A549 (cell line): Measurements from ENCODE around the gene OR1D2. TPM values are rescaled to one million over a fixed set of nuclear protein-coding genes. Genes with fewer than 3 reads are reported as not detected.

ENCODE experiments used
- ATAC-seq, 2 experiments: fragments of 200-7000 bp in 1 of 2; fragments of >200 bp in 1 of 2; cut with Nextera tagmentation in 1 of 2; cut with Tn5 transposase in 1 of 2; 3 replicates each; pipeline versions ENCODE4 v1.8.0 to v1.9.1; 2018 to 2020; ENCODE audit warnings: mild to moderate bottlenecking in 1 of 2, moderate library complexity in 1 of 2
- CTCF ChIA-PET: fragments of 300-600 bp; sonication (Branson Sonifier 250); formaldehyde crosslinking; extraction: SDS; loops from one replicate; lab custom pipeline; 2021; ENCODE audit warnings: antibody characterized with exemption, inconsistent platforms; lab: Yijun Ruan, JAX
- POLR2A ChIA-PET: fragments of 350-600 bp; formaldehyde crosslinking; extraction: SDS; loops from one replicate; lab custom pipeline; 2021; ENCODE audit warnings: antibody characterized with exemption, inconsistent platforms; lab: Yijun Ruan, JAX
- DNase-seq, 2 experiments: peaks; one replicate each; pipeline versions ENCODE4 v3.0.0 to v3.0.0-alpha.2; 2011 to 2016; ENCODE audit warnings: low read depth in 1 of 2, low spot score in 1 of 2
- FAIRE-seq: peaks from 2 replicates; lab custom pipeline; 2011; peaks lifted over from hg19 to GRCh38; lab: Jason Lieb, UNC
- H3K27ac ChIP-seq, 2 experiments: fragments of >200 bp; sonication (Bioruptor Twin); formaldehyde crosslinking; 3 replicates each; pipeline ENCODE4 v1.5.1; 2016 to 2017
- H3K4me1 ChIP-seq: fragments of >200 bp; sonication (Bioruptor Twin); formaldehyde crosslinking; 3 replicates; pipeline ENCODE4 v1.6.1; 2016
- H3K4me2 ChIP-seq: fragments of >200 bp; sonication (Bioruptor Twin); formaldehyde crosslinking; 3 replicates; pipeline ENCODE4 v1.6.1; 2016
- H3K4me3 ChIP-seq: fragments of >200 bp; sonication (Bioruptor Twin); formaldehyde crosslinking; 3 replicates; pipeline ENCODE4 v1.5.1; 2016
- H3K9me3 ChIP-seq: fragments of >200 bp; sonication (Bioruptor Twin); formaldehyde crosslinking; 3 replicates; pipeline ENCODE4 v1.6.1; 2016
- EHF ChIP-seq: fragments of 250-450 bp; sonication (Bioruptor Pico); IDR thresholded peaks from 2 replicates; pipeline ENCODE4 v1.5.0; 2020; ENCODE audit warnings: mild to moderate bottlenecking
- FOXS1 ChIP-seq: fragments of 250-450 bp; sonication (Bioruptor Pico); IDR thresholded peaks from 2 replicates; pipeline ENCODE4 v1.5.0; 2020; ENCODE audit warnings: mild to moderate bottlenecking, moderate library complexity
- ZFP36 ChIP-seq: fragments of 450-650 bp; IDR thresholded peaks from 2 replicates; pipeline ENCODE4 v1.6.1; 2014; ENCODE audit warnings: borderline replicate concordance; ENCODE audit not compliant: partially characterized antibody
- ZNF302 ChIP-seq: fragments of 250-450 bp; sonication (Bioruptor Pico); IDR thresholded peaks from 2 replicates; pipeline ENCODE4 v1.9.0; 2021; ENCODE audit warnings: inconsistent platforms, mild to moderate bottlenecking, moderate library complexity
- WGBS: methylation state at CpG from one replicate; pipeline ENCODE4 v1.1.6; 2017; ENCODE audit errors: missing lambda C conversion rate; 5-methylcytosine and 5-hydroxymethylcytosine counted together
- polyA plus RNA-seq, 4 experiments: library from polyadenylated mRNA; depleted of rRNA in 3 of 4; stranded (reverse); fragments of >200 nt; fragmentation: RNase III in 1 of 4; extraction: RNeasy Plus Mini Kit Qiagen cat#74134 plus additional on column Dnase treatment in 1 of 4; gene quantifications; 2 replicates in 3 of 4; 3 replicates in 1 of 4; pipeline ENCODE4 v1.2.3, GENCODE V29; 2011 to 2017

Gene OR1D2
- polyA plus RNA-seq, 2 of the 4 experiments (the other 2 are of a cell fraction): not detected

DNA sequence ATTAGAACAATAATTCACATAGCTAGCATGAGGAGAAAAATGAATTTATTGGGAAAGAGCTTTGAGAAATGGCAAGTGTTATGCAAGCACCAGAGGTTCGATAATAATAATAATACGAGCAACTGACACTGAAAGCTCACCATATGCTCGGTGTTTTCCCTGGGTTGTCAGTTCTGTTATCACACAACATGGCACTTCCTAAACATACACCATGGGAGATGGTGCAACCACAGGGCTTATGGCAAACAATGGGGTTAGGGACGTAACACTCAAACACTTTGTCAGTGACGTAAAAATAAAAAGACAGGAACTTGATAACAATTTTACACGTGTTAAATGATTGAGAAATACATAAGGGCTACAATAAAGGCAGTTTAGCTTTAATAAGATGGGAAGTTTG is 64.5 kb downstream of the OR1D2 start:
- DNase-seq: no peak
- no peak for TF ChIP-seq ZFP36
- ChIA-PET POLR2A (interaction anchor here (0.6 kb wide), 1 partner anchor 610 kb away, joined by 7 read pairs; no protein-coding TSS in a partner anchor), CTCF (interaction anchor here (0.6 to 2.6 kb wide), 8 partner anchors 9 to 698 kb away, joined by 3 to 12 read pairs (median 7); no protein-coding TSS in a partner anchor)
- Histone ChIP-seq H3K4me2 (no peak overlapping the region), H3K4me3 (no peak overlapping the region), H3K27ac (no peak overlapping the region), H3K4me1 (no peaks in the 10 kb centered on the region), H3K9me3 (peaks cover 19% of the 10 kb centered on the region)
- WGBS: 62% methylated on average over 6 of the region's 6 CpGs
- ATAC-seq: no peak
- no peak for FAIRE-seq

DNA sequence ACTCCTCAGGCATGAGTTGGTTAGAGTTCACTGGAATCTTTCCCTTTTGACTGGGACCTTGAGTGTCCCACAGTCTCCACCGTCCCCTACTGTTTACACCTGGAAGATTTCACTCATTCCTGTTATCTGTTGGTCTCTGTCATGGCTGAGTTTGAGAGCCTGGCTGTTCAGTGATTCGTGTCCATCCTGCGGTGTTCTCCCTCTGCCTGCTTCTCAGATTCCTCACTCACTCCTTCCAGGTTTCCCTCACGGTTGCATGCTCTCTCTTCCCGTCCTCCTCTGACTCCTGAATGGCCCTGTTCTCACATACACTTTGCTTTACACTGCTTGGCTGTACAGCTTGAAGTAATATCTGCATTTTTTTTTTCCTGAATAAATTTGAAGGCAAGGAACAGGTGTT is 65.3 kb downstream of the OR1D2 start:
- POLR2A ChIA-PET: no interaction called here

More for the DNA sequence above, 65.3 kb downstream of the OR1D2 start:
- FAIRE-seq: no peak
- WGBS: 47% methylated on average over 5 of the region's 5 CpGs
- TF ChIP-seq FOXS1 (CRISPR knock-in tag) (no peak), EHF (CRISPR knock-in tag) (no peak), ZNF302 (no peak)
- TF ChIP-seq, all 56 proteins: peak for 0
- peak in 1 of 2 experiments; percentile 24; a peak in 1 of 6 replicates for ATAC-seq
- Histone ChIP-seq H3K4me3 (no peak overlapping the region), H3K4me1 (no peaks in the 10 kb centered on the region), H3K9me3 (peaks cover 12% of the 10 kb centered on the region), H3K4me2 (no peak overlapping the region), H3K27ac (no peak overlapping the region)
- CTCF ChIA-PET: interaction anchor here (1.0 to 2.6 kb wide), 3 partner anchors 8 to 699 kb away, joined by 3 to 11 read pairs (median 7); no protein-coding TSS in a partner anchor
- DNase-seq: no peak

Other genes with a start within 250 kb of the OR1D2 start
- gene OR1D5, start 40.8 kb downstream of the OR1D2 start, polyA plus RNA-seq (2011; rRNA removed): not detected in 2 replicates
- gene OR1D5, start 40.8 kb downstream of the OR1D2 start, polyA plus RNA-seq (2017; fragmentation: RNase III; extraction: RNeasy Plus Mini Kit Qiagen cat#74134 plus additional on column Dnase treatment): not detected in 3 replicates
- gene OR1G1, start 23.1 kb upstream of the OR1D2 start, polyA plus RNA-seq (2011; rRNA removed): not detected in 2 replicates
- not detected in 3 replicates for gene OR1G1, start 23.1 kb upstream of the OR1D2 start, polyA plus RNA-seq (2017; fragmentation: RNase III; extraction: RNeasy Plus Mini Kit Qiagen cat#74134 plus additional on column Dnase treatment)
- not detected in 2 replicates for gene OR1A2, start 93.1 kb upstream of the OR1D2 start, polyA plus RNA-seq (2011; rRNA removed)
- not detected in 3 replicates for gene OR1A2, start 93.1 kb upstream of the OR1D2 start, polyA plus RNA-seq (2017; fragmentation: RNase III; extraction: RNeasy Plus Mini Kit Qiagen cat#74134 plus additional on column Dnase treatment)
- not detected in 2 replicates for gene OR1A1, start 103.2 kb upstream of the OR1D2 start, polyA plus RNA-seq (2011; rRNA removed)
- gene OR1A1, start 103.2 kb upstream of the OR1D2 start, polyA plus RNA-seq (2017; fragmentation: RNase III; extraction: RNeasy Plus Mini Kit Qiagen cat#74134 plus additional on column Dnase treatment): not detected in 3 replicates
- gene OR3A1, start 193.9 kb upstream of the OR1D2 start, polyA plus RNA-seq (2011; rRNA removed): not detected in 2 replicates
- gene OR3A1, start 193.9 kb upstream of the OR1D2 start, polyA plus RNA-seq (2017; fragmentation: RNase III; extraction: RNeasy Plus Mini Kit Qiagen cat#74134 plus additional on column Dnase treatment): not detected in 3 replicates